Measurements from ENCODE around the gene BBS9.

GRCh38 chr7:33200282-33200681 lies 70.9 kb downstream of the BBS9 start:
- TF ChIP-seq EZH2 (IDR thresholded peaks at IDR 0.05; ENCODE audit: insufficient read depth, poor library complexity, severe bottlenecking) (no peak), EZH2phosphoT487 (IDR thresholded peaks at IDR 0.05; ENCODE audit: insufficient read depth, low read depth) (no peak)

All from GM23248 (cell line).